SHP77 (cell line): ENCODE data around the gene ABO.
A peak's percentile ranks its signal among the peaks of the same experiment; 100 is the strongest.
"Not testable (repeated sequence)": the region's sequence is repeated elsewhere in the genome, so short reads cannot be mapped to it uniquely, and the experiment has no call there.

ENCODE experiments used
- DNase-seq, 2 experiments: peaks; one replicate each; lab custom pipeline; 2025; lab: John Stamatoyannopoulos, UW

ABO gene

GRCh38 chr9:133290751-133291302 is 15.8 kb upstream of the ABO start:
- DNase-seq: no peak

GRCh38 chr9:133286523-133286922 is 11.5 kb upstream of the ABO start:
- no peak for DNase-seq

- DNase-seq: no peak
Measured at GRCh38 chr9:133285252-133285775, 10.3 kb upstream of the ABO start.

- DNase-seq: no peak
Measured at GRCh38 chr9:133284362-133284761, 9.4 kb upstream of the ABO start.

- DNase-seq: not testable (repeated sequence)
Measured at GRCh38 chr9:133283255-133284032, 8.4 kb upstream of the ABO start.

GRCh38 chr9:133282464-133283238 is 7.7 kb upstream of the ABO start:
- DNase-seq: no peak

GRCh38 chr9:133280392-133280791 is 5.4 kb upstream of the ABO start:
- DNase-seq: no peak

GRCh38 chr9:133278161-133279114 is 3.4 kb upstream of the ABO start:
- peak; percentile 15 to 61 for DNase-seq

GRCh38 chr9:133277467-133277866 is 2.5 kb upstream of the ABO start:
- no peak for DNase-seq

- DNase-seq: no peak
Measured at GRCh38 chr9:133276923-133277322, 1.9 kb upstream of the ABO start.

- no peak for DNase-seq
Measured at GRCh38 chr9:133276001-133276884, 1.2 kb upstream of the ABO start.

GRCh38 chr9:133274236-133275104 is 531 bp downstream of the ABO start:
- DNase-seq: no peak

GRCh38 chr9:133273819-133274218 is 1.2 kb downstream of the ABO start:
- no peak for DNase-seq

GRCh38 chr9:133273098-133273497 is 1.9 kb downstream of the ABO start:
- no peak for DNase-seq

GRCh38 chr9:133269537-133270362 is 5.3 kb downstream of the ABO start:
- no peak for DNase-seq

GRCh38 chr9:133269136-133269535 is 5.9 kb downstream of the ABO start:
- DNase-seq: not testable (repeated sequence)

- no peak for DNase-seq
Measured at GRCh38 chr9:133268335-133269056, 6.5 kb downstream of the ABO start.

- DNase-seq: no peak
Measured at GRCh38 chr9:133264235-133264764, 10.7 kb downstream of the ABO start.
